DMS 273 treated with DMSO at 0.1 percent for 48 hours (cell line): ENCODE results near the gene TAOK1.
"Not testable (repeated sequence)": the region's sequence is repeated elsewhere in the genome, so short reads cannot be mapped to it uniquely, and the experiment has no call there.

Source experiments
- DNase-seq: peaks from one replicate; lab custom pipeline; 2025; lab: John Stamatoyannopoulos, UW

TAOK1 gene

GRCh38 chr17:29389982-29390850, at the start of gene TAOK1:
Gene TAOK1 (plus strand): TSS chr17:29390363. CDS start chr17:29451549, 61,186 bp downstream.
- peak; percentile 89 for DNase-seq

- DNase-seq, result no peak
Observed at GRCh38 chr17:29341726-29342125, 48.4 kb upstream of the TAOK1 start.

- DNase-seq, result no peak
Observed at GRCh38 chr17:29342158-29342765, 47.9 kb upstream of the TAOK1 start.

- DNase-seq, result no peak
Observed at GRCh38 chr17:29344201-29344856, 45.8 kb upstream of the TAOK1 start.

GRCh38 chr17:29345066-29345465, 45.1 kb upstream of the TAOK1 start:
- no peak for DNase-seq

- DNase-seq, result not testable (repeated sequence)
Observed at GRCh38 chr17:29345470-29345869, 44.7 kb upstream of the TAOK1 start.

GRCh38 chr17:29346462-29346861, 43.7 kb upstream of the TAOK1 start:
- DNase-seq, result no peak

- DNase-seq, result no peak
Observed at GRCh38 chr17:29347831-29348629, 42.1 kb upstream of the TAOK1 start.

- DNase-seq, result no peak
Observed at GRCh38 chr17:29349409-29349808, 40.8 kb upstream of the TAOK1 start.

- no peak for DNase-seq
Observed at GRCh38 chr17:29352146-29352545, 38.0 kb upstream of the TAOK1 start.

GRCh38 chr17:29357232-29357631, 32.9 kb upstream of the TAOK1 start:
- no peak for DNase-seq

- DNase-seq, result no peak
Observed at GRCh38 chr17:29357821-29358232, 32.3 kb upstream of the TAOK1 start.

GRCh38 chr17:29358416-29358815, 31.7 kb upstream of the TAOK1 start:
- no peak for DNase-seq

GRCh38 chr17:29359777-29360176, 30.4 kb upstream of the TAOK1 start:
- no peak for DNase-seq

- DNase-seq, result no peak
Observed at GRCh38 chr17:29363716-29364115, 26.4 kb upstream of the TAOK1 start.

- DNase-seq, result no peak
Observed at GRCh38 chr17:29364691-29365090, 25.5 kb upstream of the TAOK1 start.

GRCh38 chr17:29368161-29368560, 22.0 kb upstream of the TAOK1 start:
- no peak for DNase-seq

- no peak for DNase-seq
Observed at GRCh38 chr17:29368926-29369325, 21.2 kb upstream of the TAOK1 start.

- peak; percentile 64 for DNase-seq
Observed at GRCh38 chr17:29369831-29370735, 20.1 kb upstream of the TAOK1 start.

GRCh38 chr17:29376667-29377270, 13.4 kb upstream of the TAOK1 start:
- peak; percentile 93 for DNase-seq

GRCh38 chr17:29378500-29378899, 11.7 kb upstream of the TAOK1 start:
- no peak for DNase-seq
